Transverse colon (tissue), 4 donors: Measurements from ENCODE around the gene PROM2. TPM values are rescaled to one million over a fixed set of nuclear protein-coding genes. Genes with fewer than 3 reads are reported as not detected.

Experiments used
- DNase-seq: peaks from one replicate; pipeline ENCODE4 v3.0.0-alpha.2; 2019
- H3K27ac ChIP-seq, 4 donors: fragments of 200-600 bp; sonication (generic); 2 replicates each; pipeline ENCODE4 v1.5.1; 2016 to 2018; ENCODE audit warnings: inconsistent platforms in 4 of 4
- H3K27me3 ChIP-seq: fragments of 200-600 bp; sonication (generic); 2 replicates; pipeline ENCODE4 v1.5.1; 2017; ENCODE audit warnings: inconsistent platforms
- H3K36me3 ChIP-seq, 4 donors: fragments of 200-600 bp; sonication (generic); 2 replicates each; pipeline ENCODE4 v1.5.1; 2017 to 2019; ENCODE audit warnings: inconsistent platforms in 4 of 4
- H3K4me1 ChIP-seq, 4 donors: fragments of 200-600 bp; sonication (generic); 2 replicates each; pipeline ENCODE4 v1.5.1; 2017 to 2020; ENCODE audit warnings: inconsistent platforms in 4 of 4
- H3K4me3 ChIP-seq, 4 donors: fragments of 200-600 bp; sonication (generic); 1 replicate in 1 of 4; 2 replicates in 3 of 4; pipeline versions ENCODE4 v1.5.1 to v1.6.1; 2017 to 2019; ENCODE audit warnings: inconsistent platforms in 4 of 4
- H3K9me3 ChIP-seq, 2 donors: fragments of 200-600 bp; sonication (generic); 2 replicates each; pipeline ENCODE4 v1.5.1; 2017 to 2019; ENCODE audit warnings: inconsistent platforms in 2 of 2
- CTCF ChIP-seq, 5 experiments: fragments of 200-600 bp in 3 of 5; fragments of 450-650 bp in 2 of 5; sonication (generic) in 3 of 5; IDR thresholded peaks; 1 replicate in 2 of 5; 2 replicates in 3 of 5; pipeline ENCODE4 v1.5.1; 2016 to 2017; ENCODE audit warnings: antibody characterized with exemption in 5 of 5, inconsistent platforms in 3 of 5, mild to moderate bottlenecking in 2 of 5, moderate library complexity in 1 of 5
- EP300 ChIP-seq: sonication (generic); formaldehyde crosslinking; IDR thresholded peaks from one replicate; pipeline ENCODE4 v1.6.1; 2017; ENCODE audit warnings: antibody characterized with exemption, low read depth
- POLR2A ChIP-seq: fragments of 450-650 bp; IDR thresholded peaks from one replicate; pipeline ENCODE4 v1.6.1; 2016; ENCODE audit warnings: antibody characterized with exemption, mild to moderate bottlenecking, moderate library complexity
- POLR2AphosphoS5 ChIP-seq, 3 donors: sonication (generic); formaldehyde crosslinking; IDR thresholded peaks; one replicate each; pipeline ENCODE4 v1.6.1; 2016; ENCODE audit warnings: antibody characterized with exemption in 3 of 3
- WGBS, 2 donors: methylation state at CpG; one replicate each; pipeline ENCODE4 v1.1.5; 2018; ENCODE audit warnings: low coverage in 1 of 2; 5-methylcytosine and 5-hydroxymethylcytosine counted together
- in situ Hi-C, 4 donors: fragments of 200-750 bp; cut with MboI; loops; one replicate each; pipeline versions ENCODE4 v1.15.0 to v1.15.1; 2017; ENCODE audit warnings: low sequenced_read_pairs in 3 of 4, low pct_ligation_motif_present in 1 of 4, low pct_unique_long_range_greater_than_20kb in 1 of 4
- intact Hi-C: fragments of 100-400 bp; cut with DNase I; formaldehyde crosslinking; loops from one replicate; pipeline ENCODE4 v1.15.1; 2023; ENCODE audit warnings: low total_unique reads
- total RNA-seq, 4 donors: library from RNA; depleted of rRNA; stranded (reverse); fragments of >200 nt; gene quantifications; one replicate each; pipeline ENCODE4 v1.1.0, GENCODE V29; 2016

PROM2 gene
- total RNA-seq, 4 donors from 2014 or later: 20.2 to 46.6 (median 28.6) TPM

GRCh38 chr2:95318431-95319220, 44.4 kb downstream of the PROM2 start:
- Histone ChIP-seq H3K36me3 (no peaks in the 10 kb centered on the region), H3K9me3 (no peaks in the 10 kb centered on the region), H3K27ac (no peak overlapping the region), H3K4me1 (no peaks in the 10 kb centered on the region), H3K4me3 (no peak overlapping the region), H3K27me3 (no peaks in the 10 kb centered on the region)
- TF ChIP-seq EP300: no peak
- TF ChIP-seq POLR2AphosphoS5 (IDR thresholded peaks at IDR 0.05): no peak
- TF ChIP-seq POLR2A: no peak
- no peak for TF ChIP-seq CTCF (IDR thresholded peaks at IDR 0.05)
- DNase-seq: no peak
- intact Hi-C loops (no loop called here), in situ Hi-C loops (loop anchor here in 1 of 4 donors (10.0 kb wide), 1 partner anchor 94 kb away; no protein-coding TSS in a partner anchor)
- 50 to 79% methylated on average over 2 to 10 of the region's 13 CpGs for WGBS, 2 donors

- Histone ChIP-seq H3K4me1 (no peaks in the 10 kb centered on the region), H3K27ac (no peak overlapping the region), H3K4me3 (no peak overlapping the region), H3K9me3 (no peaks in the 10 kb centered on the region), H3K36me3 (no peaks in the 10 kb centered on the region), H3K27me3 (no peaks in the 10 kb centered on the region)
- no peak for TF ChIP-seq EP300
- TF ChIP-seq POLR2AphosphoS5 (IDR thresholded peaks at IDR 0.05): no peak
- no peak for TF ChIP-seq POLR2A
- in situ Hi-C loops: loop anchor here in 1 of 4 donors (10.0 kb wide), 1 partner anchor 95 kb away; no protein-coding TSS in a partner anchor
- DNase-seq: no peak
- intact Hi-C loops: no loop called here
- WGBS, 2 donors: 70% methylated on average over 23 of the region's 23 CpGs; no CpG with 5 or more reads in 1 of the 2 donors
Measured at GRCh38 chr2:95319481-95320343, 45.5 kb downstream of the PROM2 start.

- no peak overlapping the region for H3K4me3 ChIP-seq
- intact Hi-C loops (no loop called here), in situ Hi-C loops (no loop called here)
- WGBS, 2 donors: 57 to 63% methylated on average over 2 to 10 of the region's 11 CpGs
- H3K36me3 ChIP-seq: no peaks in the 10 kb centered on the region
- H3K4me1 ChIP-seq: no peaks in the 10 kb centered on the region
- no peak overlapping the region for H3K27ac ChIP-seq
- no peaks in the 10 kb centered on the region for H3K9me3 ChIP-seq
- no peak for TF ChIP-seq POLR2AphosphoS5 (IDR thresholded peaks at IDR 0.05)
- TF ChIP-seq POLR2A: no peak
- TF ChIP-seq CTCF (IDR thresholded peaks at IDR 0.05): no peak
- TF ChIP-seq EP300: no peak
- H3K27me3 ChIP-seq: no peaks in the 10 kb centered on the region
- DNase-seq: no peak
Measured at GRCh38 chr2:95320344-95320712, 46.1 kb downstream of the PROM2 start.

GRCh38 chr2:95320986-95321767, 46.9 kb downstream of the PROM2 start:
- Histone ChIP-seq H3K9me3 (no peaks in the 10 kb centered on the region), H3K4me1 (no peaks in the 10 kb centered on the region), H3K27me3 (no peaks in the 10 kb centered on the region), H3K27ac (no peak overlapping the region), H3K36me3 (no peaks in the 10 kb centered on the region), H3K4me3 (no peak overlapping the region)
- intact Hi-C loops: no loop called here
- WGBS, 2 donors: 69 to 79% methylated on average over 5 to 17 of the region's 18 CpGs
- no peak for DNase-seq
- TF ChIP-seq CTCF (IDR thresholded peaks at IDR 0.05) (no peak), POLR2AphosphoS5 (IDR thresholded peaks at IDR 0.05) (no peak), EP300 (no peak), POLR2A (no peak)
- in situ Hi-C loops: no loop called here
